Measurements from ENCODE around the gene EVA1B. TPM values are rescaled to one million over a fixed set of nuclear protein-coding genes. Genes with fewer than 3 reads are reported as not detected.

The EVA1B gene
- total RNA-seq, 1 donor from 2014 or later = 3.1 TPM

- Mint-ChIP-seq H3K36me3 (peaks cover 29% of the 10 kb centered on the region), H3K9me3 (no peaks in the 10 kb centered on the region), H3K27ac (no peak overlapping the region), H3K4me3 (no peak overlapping the region), H3K4me1 (peaks cover 3% of the 10 kb centered on the region), H3K27me3 (ENCODE audit: insufficient read depth, low read depth) (peaks cover 2% of the 10 kb centered on the region)
- H3K36me3 ChIP-seq = peaks cover 8% of the 10 kb centered on the region
- no peaks in the 10 kb centered on the region for H3K9me3 ChIP-seq (ENCODE audit: low read depth)
- H3K4me2 ChIP-seq = no peak overlapping the region
- H3F3A ChIP-seq (ENCODE audit: low read depth) = peaks cover 22% of the 10 kb centered on the region
- no peak for DNase-seq (ENCODE audit: low spot score)
- H3K4me3 ChIP-seq = no peak overlapping the region
- H3K27ac ChIP-seq = no peak overlapping the region
- H3K79me2 ChIP-seq (ENCODE audit: low read depth) = no peaks in the 10 kb centered on the region
- H3K9ac ChIP-seq = no peak overlapping the region
- TF ChIP-seq EZH2phosphoT487 (IDR thresholded peaks at IDR 0.05) (no peak), EZH2 (IDR thresholded peaks at IDR 0.05) (no peak), CTCF (IDR thresholded peaks at IDR 0.05) (no peak)
- H3K27me3 ChIP-seq = no peaks in the 10 kb centered on the region
- no peaks in the 10 kb centered on the region for H3K4me1 ChIP-seq
- H2AFZ ChIP-seq (replicated peaks) = no peak overlapping the region
- H4K20me1 ChIP-seq (ENCODE audit: low read depth) = peaks cover 12% of the 10 kb centered on the region
Observed at GRCh38 chr1:36300526-36300925, 22.9 kb downstream of the EVA1B start.

GRCh38 chr1:36298640-36299039 is 24.8 kb downstream of the EVA1B start:
- no peak overlapping the region for H3K27ac ChIP-seq
- H3F3A ChIP-seq (ENCODE audit: low read depth) = peaks cover 23% of the 10 kb centered on the region
- Mint-ChIP-seq H3K36me3 (peaks cover 37% of the 10 kb centered on the region), H3K4me1 (no peaks in the 10 kb centered on the region), H3K4me3 (no peak overlapping the region), H3K27ac (no peak overlapping the region), H3K9me3 (no peaks in the 10 kb centered on the region), H3K27me3 (ENCODE audit: insufficient read depth, low read depth) (peaks cover 2% of the 10 kb centered on the region)
- H3K9me3 ChIP-seq (ENCODE audit: low read depth) = no peaks in the 10 kb centered on the region
- no peak overlapping the region for H3K4me2 ChIP-seq
- no peak for DNase-seq (ENCODE audit: low spot score)
- H3K4me3 ChIP-seq = no peak overlapping the region
- no peaks in the 10 kb centered on the region for H3K4me1 ChIP-seq
- H3K36me3 ChIP-seq = peaks cover 17% of the 10 kb centered on the region
- no peak overlapping the region for H2AFZ ChIP-seq (replicated peaks)
- TF ChIP-seq EZH2phosphoT487 (IDR thresholded peaks at IDR 0.05) (no peak), EZH2 (IDR thresholded peaks at IDR 0.05) (no peak), CTCF (IDR thresholded peaks at IDR 0.05) (no peak)
- peaks cover 6% of the 10 kb centered on the region for H4K20me1 ChIP-seq (ENCODE audit: low read depth)
- H3K9ac ChIP-seq = no peak overlapping the region
- no peaks in the 10 kb centered on the region for H3K79me2 ChIP-seq (ENCODE audit: low read depth)
- H3K27me3 ChIP-seq = no peaks in the 10 kb centered on the region

- DNase-seq (ENCODE audit: low spot score) = no peak
- no peak overlapping the region for H3K27ac ChIP-seq
- no peak overlapping the region for H3K4me2 ChIP-seq
- TF ChIP-seq EZH2 (IDR thresholded peaks at IDR 0.05) = no peak
- TF ChIP-seq EZH2phosphoT487 (IDR thresholded peaks at IDR 0.05) = no peak
- no peak for TF ChIP-seq CTCF (IDR thresholded peaks at IDR 0.05)
- peaks cover 7% of the 10 kb centered on the region for H4K20me1 ChIP-seq (ENCODE audit: low read depth)
- no peak overlapping the region for H2AFZ ChIP-seq (replicated peaks)
- Mint-ChIP-seq H3K27me3 (ENCODE audit: insufficient read depth, low read depth) (peaks cover 4% of the 10 kb centered on the region), H3K36me3 (peaks cover 40% of the 10 kb centered on the region), H3K4me1 (no peaks in the 10 kb centered on the region), H3K27ac (no peak overlapping the region), H3K4me3 (no peak overlapping the region), H3K9me3 (no peaks in the 10 kb centered on the region)
- H3K4me1 ChIP-seq = no peaks in the 10 kb centered on the region
- H3K4me3 ChIP-seq = no peak overlapping the region
- H3K27me3 ChIP-seq = no peaks in the 10 kb centered on the region
- no peaks in the 10 kb centered on the region for H3K79me2 ChIP-seq (ENCODE audit: low read depth)
- H3K9ac ChIP-seq = no peak overlapping the region
- peaks cover 22% of the 10 kb centered on the region for H3K36me3 ChIP-seq
- no peaks in the 10 kb centered on the region for H3K9me3 ChIP-seq (ENCODE audit: low read depth)
- H3F3A ChIP-seq (ENCODE audit: low read depth) = peaks cover 19% of the 10 kb centered on the region
Observed at GRCh38 chr1:36297062-36297461, 26.4 kb downstream of the EVA1B start.
